ENCODE measurements around the gene ESR2.
"Not testable (repeated sequence)": the region's sequence is repeated elsewhere in the genome, so short reads cannot be mapped to it uniquely, and the experiment has no call there.

Gene ESR2

GRCh38 chr14:64193821-64194220 is 100.3 kb downstream of the ESR2 start:
- no peak for FAIRE-seq
- DNase-seq (ENCODE audit: insufficient read length): no peak
- TF ChIP-seq POLR2AphosphoS5 (IDR thresholded peaks at IDR 0.05; ENCODE audit: low read depth, low read length) (no peak), POLR2A (IDR thresholded peaks at IDR 0.05; ENCODE audit: low read depth, low read length) (no peak), TAF1 (IDR thresholded peaks at IDR 0.05; ENCODE audit: borderline replicate concordance, low read depth, low read length) (no peak)

GRCh38 chr14:64191756-64192155 is 102.4 kb downstream of the ESR2 start:
- DNase-seq (ENCODE audit: insufficient read length) (no peak), FAIRE-seq (no peak)
- TF ChIP-seq POLR2AphosphoS5 (IDR thresholded peaks at IDR 0.05; ENCODE audit: low read depth, low read length) (no peak), TAF1 (IDR thresholded peaks at IDR 0.05; ENCODE audit: borderline replicate concordance, low read depth, low read length) (no peak)

GRCh38 chr14:64190974-64191502 is 103.1 kb downstream of the ESR2 start:
- FAIRE-seq (no peak), DNase-seq (ENCODE audit: insufficient read length) (no peak)
- no peak for TF ChIP-seq POLR2A (IDR thresholded peaks at IDR 0.05; ENCODE audit: low read depth, low read length)
- no peak for TF ChIP-seq TAF1 (IDR thresholded peaks at IDR 0.05; ENCODE audit: borderline replicate concordance, low read depth, low read length)
- no peak for TF ChIP-seq POLR2AphosphoS5 (IDR thresholded peaks at IDR 0.05; ENCODE audit: low read depth, low read length)

- FAIRE-seq (no peak), DNase-seq (ENCODE audit: insufficient read length) (no peak)
- TF ChIP-seq POLR2AphosphoS5 (IDR thresholded peaks at IDR 0.05; ENCODE audit: low read depth, low read length) (no peak), POLR2A (IDR thresholded peaks at IDR 0.05; ENCODE audit: low read depth, low read length) (no peak), TAF1 (IDR thresholded peaks at IDR 0.05; ENCODE audit: borderline replicate concordance, low read depth, low read length) (no peak)
These were observed 106.8 kb downstream of the ESR2 start for GRCh38 chr14:64187331-64187730.

GRCh38 chr14:64186231-64187129 is 107.7 kb downstream of the ESR2 start:
- no peak for TF ChIP-seq TAF1 (IDR thresholded peaks at IDR 0.05; ENCODE audit: borderline replicate concordance, low read depth, low read length)
- FAIRE-seq: no peak
- DNase-seq (ENCODE audit: insufficient read length): no peak

- FAIRE-seq: no peak
- no peak for DNase-seq (ENCODE audit: insufficient read length)
- TF ChIP-seq POLR2A (IDR thresholded peaks at IDR 0.05; ENCODE audit: low read depth, low read length) (no peak), POLR2AphosphoS5 (IDR thresholded peaks at IDR 0.05; ENCODE audit: low read depth, low read length) (no peak), TAF1 (IDR thresholded peaks at IDR 0.05; ENCODE audit: borderline replicate concordance, low read depth, low read length) (no peak)
These were observed 109.0 kb downstream of the ESR2 start for GRCh38 chr14:64185184-64185583.

- no peak for DNase-seq (ENCODE audit: insufficient read length)
- FAIRE-seq: no peak
- TF ChIP-seq TAF1 (IDR thresholded peaks at IDR 0.05; ENCODE audit: borderline replicate concordance, low read depth, low read length) (no peak), POLR2A (IDR thresholded peaks at IDR 0.05; ENCODE audit: low read depth, low read length) (no peak), POLR2AphosphoS5 (IDR thresholded peaks at IDR 0.05; ENCODE audit: low read depth, low read length) (no peak)
These were observed 110.0 kb downstream of the ESR2 start for GRCh38 chr14:64184103-64184729.

GRCh38 chr14:64182908-64183307 is 111.3 kb downstream of the ESR2 start:
- not testable (repeated sequence) for FAIRE-seq; DNase-seq (ENCODE audit: insufficient read length)

GRCh38 chr14:64178814-64179213 is 115.4 kb downstream of the ESR2 start:
- FAIRE-seq (no peak), DNase-seq (ENCODE audit: insufficient read length) (no peak)
- no peak for TF ChIP-seq POLR2A (IDR thresholded peaks at IDR 0.05; ENCODE audit: low read depth, low read length)
- no peak for TF ChIP-seq POLR2AphosphoS5 (IDR thresholded peaks at IDR 0.05; ENCODE audit: low read depth, low read length)
- TF ChIP-seq TAF1 (IDR thresholded peaks at IDR 0.05; ENCODE audit: borderline replicate concordance, low read depth, low read length): no peak

- no peak for DNase-seq (ENCODE audit: insufficient read length)
- FAIRE-seq: no peak
- no peak for TF ChIP-seq POLR2AphosphoS5 (IDR thresholded peaks at IDR 0.05; ENCODE audit: low read depth, low read length)
- no peak for TF ChIP-seq POLR2A (IDR thresholded peaks at IDR 0.05; ENCODE audit: low read depth, low read length)
- no peak for TF ChIP-seq TAF1 (IDR thresholded peaks at IDR 0.05; ENCODE audit: borderline replicate concordance, low read depth, low read length)
These were observed 117.8 kb downstream of the ESR2 start for GRCh38 chr14:64176330-64176729.

- TF ChIP-seq TAF1 (IDR thresholded peaks at IDR 0.05; ENCODE audit: borderline replicate concordance, low read depth, low read length) (no peak), POLR2AphosphoS5 (IDR thresholded peaks at IDR 0.05; ENCODE audit: low read depth, low read length) (no peak), POLR2A (IDR thresholded peaks at IDR 0.05; ENCODE audit: low read depth, low read length) (no peak)
- peak; percentile 63 for FAIRE-seq
These were observed 119.0 kb downstream of the ESR2 start for GRCh38 chr14:64174922-64175782.

More at GRCh38 chr14:64174922-64175782, 119.0 kb downstream of the ESR2 start:
- no peak for DNase-seq (ENCODE audit: insufficient read length)
